ENCODE results near the gene GALNT7. TPM values are rescaled to one million over a fixed set of nuclear protein-coding genes. Genes with fewer than 3 reads are reported as not detected.

Gene GALNT7
- total and polyA plus RNA-seq, 8 donors = 25.2 to 51.1 (median 37.4) TPM

- DNase-seq (no peak), ATAC-seq (no peak)
- Histone ChIP-seq H3K4me1 (no peaks in the 10 kb centered on the region), H3K4me3 (no peak overlapping the region), H3K27me3 (no peaks in the 10 kb centered on the region), H3K36me3 (no peaks in the 10 kb centered on the region), H3K9me3 (no peaks in the 10 kb centered on the region), H3K27ac (no peak overlapping the region)
- intact Hi-C loops (cut with DNase I) = no loop called here
- TF ChIP-seq, protein P1, sequence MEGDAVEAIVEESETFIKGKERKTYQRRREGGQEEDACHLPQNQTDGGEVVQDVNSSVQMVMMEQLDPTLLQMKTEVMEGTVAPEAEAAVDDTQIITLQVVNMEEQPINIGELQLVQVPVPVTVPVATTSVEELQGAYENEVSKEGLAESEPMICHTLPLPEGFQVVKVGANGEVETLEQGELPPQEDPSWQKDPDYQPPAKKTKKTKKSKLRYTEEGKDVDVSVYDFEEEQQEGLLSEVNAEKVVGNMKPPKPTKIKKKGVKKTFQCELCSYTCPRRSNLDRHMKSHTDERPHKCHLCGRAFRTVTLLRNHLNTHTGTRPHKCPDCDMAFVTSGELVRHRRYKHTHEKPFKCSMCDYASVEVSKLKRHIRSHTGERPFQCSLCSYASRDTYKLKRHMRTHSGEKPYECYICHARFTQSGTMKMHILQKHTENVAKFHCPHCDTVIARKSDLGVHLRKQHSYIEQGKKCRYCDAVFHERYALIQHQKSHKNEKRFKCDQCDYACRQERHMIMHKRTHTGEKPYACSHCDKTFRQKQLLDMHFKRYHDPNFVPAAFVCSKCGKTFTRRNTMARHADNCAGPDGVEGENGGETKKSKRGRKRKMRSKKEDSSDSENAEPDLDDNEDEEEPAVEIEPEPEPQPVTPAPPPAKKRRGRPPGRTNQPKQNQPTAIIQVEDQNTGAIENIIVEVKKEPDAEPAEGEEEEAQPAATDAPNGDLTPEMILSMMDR (IDR thresholded peaks at IDR 0.05) = no peak
Observed at GRCh38 chr4:173235050-173235449, 66.4 kb downstream of the GALNT7 start.

GRCh38 chr4:173236301-173236700 lies 67.7 kb downstream of the GALNT7 start:
- Histone ChIP-seq H3K27ac (no peak overlapping the region), H3K27me3 (no peaks in the 10 kb centered on the region), H3K4me3 (no peak overlapping the region), H3K4me1 (no peaks in the 10 kb centered on the region), H3K36me3 (no peaks in the 10 kb centered on the region), H3K9me3 (no peaks in the 10 kb centered on the region)
- TF ChIP-seq, protein P1 (IDR thresholded peaks at IDR 0.05) = no peak
- intact Hi-C loops (cut with DNase I) = no loop called here
- no peak for ATAC-seq
- no peak for DNase-seq

GRCh38 chr4:173237152-173237551 lies 68.5 kb downstream of the GALNT7 start:
- no peak overlapping the region for H3K27ac ChIP-seq
- no peak for ATAC-seq
- intact Hi-C loops (cut with DNase I) = no loop called here

DNA sequence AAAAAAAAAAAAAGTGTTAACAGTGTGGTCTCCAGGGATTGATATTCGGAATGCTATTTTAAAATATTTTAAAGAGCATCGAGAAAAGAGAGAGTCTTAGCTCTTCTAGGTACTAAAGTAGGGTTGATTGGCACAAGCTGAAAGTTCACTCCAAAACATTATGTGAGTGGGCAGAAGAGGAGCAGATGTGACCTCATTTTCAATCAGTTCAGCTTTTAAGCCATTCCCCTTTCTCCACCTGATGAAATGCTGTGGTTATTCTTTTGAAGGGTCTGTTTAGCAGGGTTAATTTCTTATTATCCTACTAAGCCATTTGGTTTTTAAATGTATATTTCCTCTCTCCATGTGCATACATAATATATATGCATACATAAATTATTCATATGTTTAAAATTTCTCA lies 69.2 kb downstream of the GALNT7 start:
- no peaks in the 10 kb centered on the region for H3K27me3 ChIP-seq
- intact Hi-C loops (cut with DNase I) = no loop called here
- TF ChIP-seq, protein P1 (IDR thresholded peaks at IDR 0.05) = no peak
- no peak for DNase-seq
- ATAC-seq = no peak
- no peak overlapping the region for H3K4me3 ChIP-seq
- no peaks in the 10 kb centered on the region for H3K36me3 ChIP-seq
- no peaks in the 10 kb centered on the region for H3K9me3 ChIP-seq
- no peak overlapping the region for H3K27ac ChIP-seq
- no peaks in the 10 kb centered on the region for H3K4me1 ChIP-seq

More at GRCh38 chr4:173237152-173237551, 68.5 kb downstream of the GALNT7 start:
- TF ChIP-seq, protein P1 (IDR thresholded peaks at IDR 0.05) = no peak
- H3K36me3 ChIP-seq = no peaks in the 10 kb centered on the region
- H3K4me1 ChIP-seq = no peaks in the 10 kb centered on the region
- DNase-seq = no peak
- H3K4me3 ChIP-seq = no peak overlapping the region
- no peaks in the 10 kb centered on the region for H3K9me3 ChIP-seq
- H3K27me3 ChIP-seq = no peaks in the 10 kb centered on the region

DNA sequence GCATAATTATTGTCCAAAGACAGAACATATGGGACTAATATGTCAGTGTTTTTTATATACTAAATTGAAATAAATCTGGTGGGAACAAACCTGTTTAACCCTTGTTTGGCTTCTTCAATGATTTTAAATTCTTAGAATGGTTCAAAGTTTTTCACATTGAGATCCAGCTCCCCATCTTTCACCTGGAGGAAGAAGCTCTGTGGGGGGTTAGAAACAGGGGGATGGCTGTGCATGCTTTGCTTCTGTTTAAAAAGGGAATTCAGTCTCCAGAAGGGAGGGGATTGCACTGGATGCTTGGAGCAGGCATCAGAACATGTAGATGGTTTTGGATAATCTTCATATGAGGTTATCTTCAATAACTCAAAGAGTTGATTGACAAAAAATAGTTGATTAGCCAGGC lies 72.1 kb downstream of the GALNT7 start:
- intact Hi-C loops (cut with DNase I) = no loop called here
- TF ChIP-seq, protein P1 (IDR thresholded peaks at IDR 0.05) = no peak
- no peak overlapping the region for H3K27ac ChIP-seq

More for the DNA sequence above, 72.1 kb downstream of the GALNT7 start:
- no peak for ATAC-seq
- no peak overlapping the region for H3K4me3 ChIP-seq
- no peaks in the 10 kb centered on the region for H3K36me3 ChIP-seq
- no peaks in the 10 kb centered on the region for H3K4me1 ChIP-seq
- H3K27me3 ChIP-seq = no peaks in the 10 kb centered on the region
- DNase-seq = no peak
- no peaks in the 10 kb centered on the region for H3K9me3 ChIP-seq
